Mesendoderm (in vitro differentiated cells): ENCODE measurements around the gene KLHL3.

Experiments used
- DNase-seq: peaks from one replicate; pipeline ENCODE4 v3.0.0; 2013
- H2AK5ac ChIP-seq: 2 replicates; pipeline ENCODE4 v1.6.1; 2013; ENCODE audit warnings: low read length, inconsistent platforms
- H2BK120ac ChIP-seq: 2 replicates; pipeline ENCODE4 v1.6.1; 2013; ENCODE audit warnings: low read depth, mild to moderate bottlenecking, low read length, moderate library complexity, mixed read lengths
- H2BK15ac ChIP-seq: replicated peaks from 2 replicates; pipeline ENCODE4 v1.6.1; 2013; ENCODE audit warnings: low read depth, mild to moderate bottlenecking, moderate library complexity
- H2BK5ac ChIP-seq: 2 replicates; pipeline ENCODE4 v1.6.1; 2013; ENCODE audit warnings: low read length, inconsistent platforms
- H3K18ac ChIP-seq: 2 replicates; pipeline ENCODE4 v1.6.1; 2013; ENCODE audit warnings: mild to moderate bottlenecking, low read length, mixed read lengths
- H3K23ac ChIP-seq: one replicate; pipeline ENCODE4 v1.6.1; 2013; ENCODE audit warnings: low read length
- H3K27ac ChIP-seq: 2 replicates; pipeline ENCODE4 v1.5.1; 2013; ENCODE audit warnings: low read depth, mild to moderate bottlenecking, inconsistent platforms, low read length, moderate library complexity
- H3K27me3 ChIP-seq: 2 replicates; pipeline ENCODE4 v1.6.1; 2013; ENCODE audit warnings: low read length, control low read depth, mild to moderate bottlenecking, inconsistent platforms; ENCODE audit not compliant: insufficient read depth, poor library complexity
- H3K36me3 ChIP-seq: 2 replicates; pipeline ENCODE4 v1.6.1; 2013; ENCODE audit warnings: low read length, inconsistent platforms; ENCODE audit not compliant: control insufficient read depth, insufficient read depth
- H3K4ac ChIP-seq: one replicate; pipeline ENCODE4 v1.6.1; 2013; ENCODE audit warnings: low read depth, mild to moderate bottlenecking, low read length, moderate library complexity
- H3K4me1 ChIP-seq: 2 replicates; pipeline ENCODE4 v1.6.1; 2013; ENCODE audit warnings: low read depth, low read length, inconsistent platforms; ENCODE audit not compliant: control insufficient read depth
- H3K4me2 ChIP-seq: 2 replicates; pipeline ENCODE4 v1.6.1; 2013; ENCODE audit warnings: low read length
- H3K4me3 ChIP-seq: 2 replicates; pipeline ENCODE4 v1.5.1; 2013; ENCODE audit warnings: mild to moderate bottlenecking, low read length
- H3K56ac ChIP-seq: one replicate; pipeline ENCODE4 v1.6.1; 2013; ENCODE audit warnings: low read length
- H3K79me1 ChIP-seq: 2 replicates; pipeline ENCODE4 v1.6.1; 2013; ENCODE audit warnings: low read length, inconsistent platforms
- H3K79me2 ChIP-seq: 2 replicates; pipeline ENCODE4 v1.6.1; 2013; ENCODE audit warnings: mild to moderate bottlenecking, low read length; ENCODE audit not compliant: control insufficient read depth, insufficient read depth
- H3K9ac ChIP-seq: 2 replicates; pipeline ENCODE4 v1.6.1; 2013; ENCODE audit warnings: low read length, inconsistent platforms
- H4K5ac ChIP-seq: one replicate; pipeline ENCODE4 v1.6.1; 2013; ENCODE audit warnings: low read length
- H4K8ac ChIP-seq: one replicate; pipeline ENCODE4 v1.6.1; 2013; ENCODE audit warnings: low read depth, mild to moderate bottlenecking, control low read depth, low read length, moderate library complexity
- WGBS: extraction: QIAGEN DNeasy Blood & Tissue Kit; methylation state at CpG from one replicate; pipeline ENCODE4 v1.1.7; 2013; ENCODE audit warnings: low lambda C conversion rate, missing lambda C conversion rate; ENCODE audit not compliant: insufficient coverage; ENCODE audit errors: extremely low coverage; 5-methylcytosine and 5-hydroxymethylcytosine counted together

Gene KLHL3

GRCh38 chr5:137657073-137657472 is 78.8 kb downstream of the KLHL3 start:
- H3K23ac ChIP-seq: no peak overlapping the region
- no peak overlapping the region for H3K56ac ChIP-seq
- no peak overlapping the region for H2BK15ac ChIP-seq
- H3K4me1 ChIP-seq: no peaks in the 10 kb centered on the region
- H3K79me1 ChIP-seq: no peaks in the 10 kb centered on the region
- no peak overlapping the region for H3K18ac ChIP-seq
- no peak overlapping the region for H4K8ac ChIP-seq
- H2BK120ac ChIP-seq: no peak overlapping the region
- H3K9ac ChIP-seq: no peak overlapping the region
- H2BK5ac ChIP-seq: no peak overlapping the region
- no CpG with 5 or more reads among the region's 3 CpGs for WGBS
- no peaks in the 10 kb centered on the region for H3K27me3 ChIP-seq
- H3K27ac ChIP-seq: no peak overlapping the region
- no peak overlapping the region for H2AK5ac ChIP-seq
- H3K4ac ChIP-seq: no peak overlapping the region
- H4K5ac ChIP-seq: no peak overlapping the region
- H3K36me3 ChIP-seq: no peaks in the 10 kb centered on the region
- DNase-seq: no peak
- H3K4me2 ChIP-seq: no peak overlapping the region
- no peak overlapping the region for H3K4me3 ChIP-seq
- no peaks in the 10 kb centered on the region for H3K79me2 ChIP-seq

GRCh38 chr5:137656558-137656957 is 79.3 kb downstream of the KLHL3 start:
- Histone ChIP-seq H2BK120ac (no peak overlapping the region), H4K8ac (no peak overlapping the region), H3K4me1 (no peaks in the 10 kb centered on the region), H3K4me3 (no peak overlapping the region), H3K79me1 (no peaks in the 10 kb centered on the region), H3K56ac (no peak overlapping the region), H4K5ac (no peak overlapping the region), H3K4me2 (no peak overlapping the region), H3K18ac (no peak overlapping the region), H3K9ac (no peak overlapping the region), H3K79me2 (no peaks in the 10 kb centered on the region), H3K23ac (no peak overlapping the region), H3K27ac (no peak overlapping the region), H2BK15ac (no peak overlapping the region), H3K36me3 (no peaks in the 10 kb centered on the region), H2AK5ac (no peak overlapping the region), H3K4ac (no peak overlapping the region), H2BK5ac (no peak overlapping the region), H3K27me3 (no peaks in the 10 kb centered on the region)
- DNase-seq: no peak
- WGBS: no CpG with 5 or more reads among the region's 2 CpGs

GRCh38 chr5:137651022-137651421 is 84.9 kb downstream of the KLHL3 start:
- Histone ChIP-seq H3K27ac (no peak overlapping the region), H4K8ac (no peak overlapping the region), H3K79me2 (no peaks in the 10 kb centered on the region), H3K27me3 (no peaks in the 10 kb centered on the region), H2BK120ac (no peak overlapping the region), H3K4me3 (no peak overlapping the region), H2BK5ac (no peak overlapping the region), H3K9ac (no peak overlapping the region), H3K18ac (no peak overlapping the region), H3K56ac (no peak overlapping the region), H2BK15ac (no peak overlapping the region), H2AK5ac (no peak overlapping the region), H3K4me2 (no peak overlapping the region), H3K36me3 (no peaks in the 10 kb centered on the region), H3K23ac (no peak overlapping the region), H3K4me1 (no peaks in the 10 kb centered on the region), H4K5ac (no peak overlapping the region), H3K79me1 (no peaks in the 10 kb centered on the region), H3K4ac (no peak overlapping the region)
- DNase-seq: no peak
- no CpG with 5 or more reads among the region's 3 CpGs for whole genome bisulfite sequencing

- Histone ChIP-seq H4K8ac (no peak overlapping the region), H2BK15ac (no peak overlapping the region), H3K23ac (no peak overlapping the region), H3K27me3 (no peaks in the 10 kb centered on the region), H4K5ac (no peak overlapping the region), H2BK120ac (no peak overlapping the region), H3K18ac (no peak overlapping the region), H3K4me1 (no peaks in the 10 kb centered on the region), H3K79me2 (no peaks in the 10 kb centered on the region), H3K4me2 (no peak overlapping the region), H2AK5ac (no peak overlapping the region), H3K4me3 (no peak overlapping the region), H3K56ac (no peak overlapping the region), H3K27ac (no peak overlapping the region), H2BK5ac (no peak overlapping the region), H3K9ac (no peak overlapping the region), H3K36me3 (no peaks in the 10 kb centered on the region), H3K4ac (no peak overlapping the region), H3K79me1 (no peaks in the 10 kb centered on the region)
- no CpG with 5 or more reads among the region's 3 CpGs for WGBS
- DNase-seq: no peak
These were observed 86.5 kb downstream of the KLHL3 start for GRCh38 chr5:137649228-137649935.

- Histone ChIP-seq H3K79me1 (no peaks in the 10 kb centered on the region), H4K8ac (no peak overlapping the region), H3K4me2 (no peak overlapping the region), H2BK15ac (no peak overlapping the region), H3K79me2 (no peaks in the 10 kb centered on the region), H3K18ac (no peak overlapping the region), H3K4ac (no peak overlapping the region), H2BK120ac (no peak overlapping the region), H3K27me3 (no peaks in the 10 kb centered on the region), H3K4me1 (no peaks in the 10 kb centered on the region), H3K56ac (no peak overlapping the region), H3K9ac (no peak overlapping the region), H3K36me3 (no peaks in the 10 kb centered on the region), H3K23ac (no peak overlapping the region), H3K4me3 (no peak overlapping the region), H3K27ac (no peak overlapping the region), H4K5ac (no peak overlapping the region), H2BK5ac (no peak overlapping the region), H2AK5ac (no peak overlapping the region)
- no CpG with 5 or more reads among the region's 5 CpGs for WGBS
- DNase-seq: no peak
These were observed 87.5 kb downstream of the KLHL3 start for GRCh38 chr5:137648361-137648760.

- no peaks in the 10 kb centered on the region for H3K79me1 ChIP-seq
- no peaks in the 10 kb centered on the region for H3K4me1 ChIP-seq
- no peaks in the 10 kb centered on the region for H3K36me3 ChIP-seq
- H3K79me2 ChIP-seq: no peaks in the 10 kb centered on the region
- no peak overlapping the region for H3K18ac ChIP-seq
- no CpG with 5 or more reads among the region's 11 CpGs for WGBS
- H2BK15ac ChIP-seq: no peak overlapping the region
- H3K4ac ChIP-seq: no peak overlapping the region
- no peak overlapping the region for H3K9ac ChIP-seq
- DNase-seq: no peak
- no peak overlapping the region for H2AK5ac ChIP-seq
- no peak overlapping the region for H3K4me3 ChIP-seq
- no peak overlapping the region for H3K4me2 ChIP-seq
- H3K27ac ChIP-seq: no peak overlapping the region
- H3K23ac ChIP-seq: no peak overlapping the region
- no peak overlapping the region for H4K8ac ChIP-seq
- H2BK120ac ChIP-seq: no peak overlapping the region
- H3K56ac ChIP-seq: no peak overlapping the region
- H4K5ac ChIP-seq: no peak overlapping the region
- H2BK5ac ChIP-seq: no peak overlapping the region
- no peaks in the 10 kb centered on the region for H3K27me3 ChIP-seq
These were observed 88.5 kb downstream of the KLHL3 start for GRCh38 chr5:137647401-137647800.
